GM21381 (cell line): Measurements from ENCODE around the gene OR10G7.

ENCODE experiments used
- ATAC-seq: cut with Tn5 transposase; IDR thresholded peaks from one replicate; pipeline ENCODE4 v1.9.1; 2021; ENCODE audit warnings: mild to moderate bottlenecking, moderate library complexity; ENCODE audit not compliant: unreplicated experiment

The OR10G7 gene, protein sequence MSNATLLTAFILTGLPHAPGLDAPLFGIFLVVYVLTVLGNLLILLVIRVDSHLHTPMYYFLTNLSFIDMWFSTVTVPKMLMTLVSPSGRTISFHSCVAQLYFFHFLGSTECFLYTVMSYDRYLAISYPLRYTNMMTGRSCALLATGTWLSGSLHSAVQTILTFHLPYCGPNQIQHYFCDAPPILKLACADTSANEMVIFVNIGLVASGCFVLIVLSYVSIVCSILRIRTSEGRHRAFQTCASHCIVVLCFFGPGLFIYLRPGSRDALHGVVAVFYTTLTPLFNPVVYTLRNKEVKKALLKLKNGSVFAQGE

DNA sequence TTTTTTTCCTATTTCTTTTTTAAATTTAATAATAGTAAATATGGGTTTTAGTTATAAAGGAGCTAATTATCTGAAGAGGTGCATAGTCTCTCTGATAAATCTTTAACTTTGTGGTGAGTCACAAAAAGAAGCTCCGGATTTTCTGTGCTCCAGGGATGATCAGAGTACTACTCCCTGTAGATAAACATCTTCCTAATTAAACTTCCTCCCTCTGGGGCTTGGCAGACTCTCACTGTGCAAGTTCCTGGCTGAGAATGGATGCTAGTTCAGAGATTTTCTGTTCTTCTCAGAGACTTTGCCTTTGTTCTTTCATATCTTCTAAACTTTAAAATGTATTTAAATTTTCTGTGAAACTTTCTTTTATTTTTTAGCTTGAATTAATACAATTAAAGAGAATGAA lies at the start of gene OR10G7:
Gene OR10G7 (minus strand): TSS at position 72 of the 400 bp plus-strand sequence. CDS start 2,324 bp downstream, outside the sequence.
- no peak for ATAC-seq

DNA sequence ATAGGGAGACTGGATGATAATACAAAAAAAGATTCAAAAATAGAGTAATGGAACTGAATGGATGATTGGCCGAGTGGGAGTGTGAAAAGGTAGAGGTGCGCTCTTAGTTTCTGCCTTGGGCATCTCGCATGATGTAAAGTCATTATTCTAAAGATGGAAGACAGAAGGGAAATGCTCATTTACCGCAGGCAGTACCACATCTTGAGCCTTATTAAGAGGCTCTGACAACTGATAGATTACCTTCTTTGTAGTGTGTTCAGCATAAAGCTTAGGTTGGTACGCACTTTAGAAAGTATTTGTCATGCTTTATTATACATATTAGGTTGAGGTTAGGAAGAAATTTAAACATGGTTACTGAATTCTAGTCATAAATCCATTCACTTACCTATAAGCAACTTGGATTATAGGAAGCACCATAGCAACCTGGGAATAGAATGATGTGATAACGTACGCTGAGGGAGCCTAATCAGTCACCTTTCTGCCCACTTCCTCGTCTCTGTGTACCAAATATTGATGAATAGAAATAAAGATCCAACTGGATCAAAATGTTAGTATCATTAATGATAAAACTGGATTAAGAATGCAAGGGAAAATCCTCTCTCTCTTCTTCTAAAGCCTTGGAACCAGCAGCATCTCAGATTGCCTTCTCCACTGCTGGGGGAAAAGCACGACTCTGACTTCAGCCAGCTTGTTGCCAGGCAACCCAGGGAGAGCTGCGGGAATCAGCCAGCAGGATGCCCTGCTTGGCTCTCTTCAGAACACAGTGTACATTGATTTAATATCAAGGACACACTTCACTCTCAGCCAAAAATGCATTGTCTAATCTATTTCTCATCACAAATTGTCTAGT lies 45.1 kb upstream of the OR10G7 start:
- ATAC-seq: no peak

DNA sequence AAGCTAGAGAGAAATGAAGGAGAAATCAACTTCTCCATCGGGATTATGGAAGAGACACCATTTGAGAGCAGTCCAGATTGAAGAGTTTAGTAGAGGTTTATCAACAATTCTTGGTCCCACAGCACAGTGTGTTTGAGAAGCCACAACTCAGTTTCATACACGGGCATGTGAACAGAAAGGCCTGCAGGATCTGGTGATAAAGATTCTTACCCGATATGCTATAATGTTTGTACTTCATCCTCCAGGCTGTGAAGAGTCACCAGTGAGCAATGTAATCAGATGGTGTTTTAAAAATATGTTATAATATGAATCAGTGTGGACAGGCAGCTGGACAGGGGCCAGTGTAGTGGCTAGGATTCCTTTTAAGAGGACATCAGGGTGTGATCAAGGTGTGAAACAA lies 44.5 kb upstream of the OR10G7 start:
- no peak for ATAC-seq

DNA sequence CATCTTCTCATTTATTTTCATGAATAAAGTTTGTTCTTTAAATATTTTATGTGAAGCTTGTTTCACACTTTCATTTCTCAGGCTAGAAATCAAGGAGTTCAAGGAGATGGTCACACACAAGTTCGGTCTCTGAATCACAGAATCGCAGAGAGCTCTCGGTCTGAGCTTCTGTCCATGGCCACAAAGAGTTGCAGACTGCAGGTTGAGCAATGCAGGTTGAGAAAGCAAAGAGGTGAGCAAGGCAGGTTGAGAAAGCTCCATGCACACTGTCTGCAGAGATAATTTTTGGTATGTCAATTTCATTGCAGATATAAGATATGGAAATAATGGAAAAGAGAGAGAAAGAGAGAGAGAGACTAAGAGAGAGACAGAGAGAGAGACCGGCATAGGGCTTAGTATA lies 41.2 kb upstream of the OR10G7 start:
- no peak for ATAC-seq

DNA sequence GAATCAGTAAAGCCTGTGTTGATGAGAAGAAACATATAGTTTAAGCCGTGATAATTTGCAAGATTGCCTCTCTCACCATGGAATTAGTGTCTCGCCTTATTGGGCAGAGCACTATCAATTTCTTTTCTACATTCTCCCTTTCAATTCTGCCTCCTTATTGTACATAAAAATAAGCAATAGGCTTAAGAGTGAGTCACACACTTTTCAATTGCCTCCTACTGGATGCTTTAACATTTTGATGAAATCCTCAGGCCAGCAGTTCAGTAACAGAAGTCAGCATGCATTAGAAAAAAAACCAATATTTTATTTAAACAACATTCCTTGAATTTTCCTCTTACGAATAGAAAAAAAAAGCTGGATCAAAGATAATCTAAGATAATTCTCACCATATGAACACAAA lies 40.4 kb upstream of the OR10G7 start:
- ATAC-seq: no peak

DNA sequence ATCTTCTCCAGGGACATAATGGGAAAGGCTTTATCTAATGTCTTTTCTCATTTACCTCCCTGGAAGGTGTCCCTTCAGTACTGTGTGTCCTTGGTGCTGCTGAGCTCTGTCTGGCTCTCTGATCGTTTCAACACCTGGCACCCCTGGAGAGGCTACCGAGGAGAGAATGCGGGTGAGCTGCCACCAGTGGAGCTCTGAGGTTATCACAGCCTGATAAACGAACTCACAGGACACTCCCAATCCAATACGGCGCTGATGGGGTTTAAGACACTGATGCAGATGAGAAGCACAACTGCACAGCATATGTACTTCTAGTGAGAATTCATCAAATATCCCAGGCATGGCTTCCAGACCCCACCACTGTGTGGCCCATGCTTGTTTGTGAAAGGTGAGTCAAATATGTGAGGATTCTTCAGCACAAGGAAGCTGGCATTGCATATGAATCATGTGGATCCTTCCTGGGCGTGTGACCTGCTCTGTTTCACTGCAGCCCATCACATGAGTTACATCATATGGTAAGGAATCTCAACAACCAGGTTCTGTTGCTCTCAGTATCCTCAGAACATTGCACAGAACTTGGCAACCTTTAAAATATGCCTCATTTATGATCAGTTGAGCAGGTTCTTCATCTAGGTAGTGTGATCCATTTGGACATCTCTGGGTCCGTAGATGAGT lies 39.3 kb upstream of the OR10G7 start:
- no peak for ATAC-seq

DNA sequence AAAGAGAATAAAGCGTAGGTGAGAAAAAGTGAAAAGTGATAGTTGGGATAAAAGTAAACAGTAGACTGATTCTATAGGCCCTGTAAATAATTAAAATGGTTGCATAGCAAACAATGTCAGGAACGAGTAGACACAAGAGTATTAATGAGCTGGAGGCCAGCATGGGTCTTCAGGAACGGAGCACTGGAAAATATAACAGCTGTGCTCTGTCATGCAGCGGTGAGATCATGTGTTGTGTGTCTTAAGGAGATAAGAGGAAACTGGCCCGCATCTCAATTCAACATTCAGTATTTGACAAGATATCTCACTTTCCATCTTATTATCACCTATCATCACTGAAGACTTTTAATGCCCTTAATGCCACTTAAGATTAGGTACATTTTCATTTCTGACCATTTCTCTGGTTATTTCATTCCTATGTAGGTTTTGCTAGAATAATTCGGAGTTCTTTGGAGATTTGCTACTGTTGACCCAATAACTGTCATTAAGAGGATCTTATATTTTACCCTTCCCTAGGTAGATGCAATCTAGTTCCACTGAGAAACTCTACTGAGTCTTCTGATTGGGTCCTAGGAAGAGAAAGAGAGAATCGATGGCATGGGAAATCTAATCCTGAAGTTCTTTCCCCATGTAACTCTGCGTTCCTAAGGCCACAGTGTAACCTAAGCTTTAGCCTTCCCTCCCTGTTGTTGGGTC lies 38.7 kb upstream of the OR10G7 start:
- no peak for ATAC-seq

DNA sequence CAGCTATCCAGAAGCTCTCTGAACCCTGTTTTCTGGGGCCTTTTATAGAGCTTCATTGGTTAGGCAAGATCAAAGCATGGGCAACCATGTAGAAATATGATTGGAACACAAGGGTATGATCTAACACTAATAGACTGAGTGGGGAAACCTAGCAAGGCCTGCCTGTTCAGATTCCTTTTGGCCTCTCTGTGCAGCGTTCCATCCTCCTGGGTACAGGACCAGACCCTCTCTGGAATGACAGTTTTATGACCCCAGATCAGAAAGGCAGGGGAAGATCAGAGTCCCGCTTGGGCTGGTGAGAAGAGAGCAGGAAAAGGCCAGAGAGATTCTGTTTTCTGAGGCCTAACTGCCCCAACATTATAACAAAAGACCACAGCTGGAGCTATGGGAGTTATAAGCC lies 37.5 kb upstream of the OR10G7 start:
- ATAC-seq: no peak

DNA sequence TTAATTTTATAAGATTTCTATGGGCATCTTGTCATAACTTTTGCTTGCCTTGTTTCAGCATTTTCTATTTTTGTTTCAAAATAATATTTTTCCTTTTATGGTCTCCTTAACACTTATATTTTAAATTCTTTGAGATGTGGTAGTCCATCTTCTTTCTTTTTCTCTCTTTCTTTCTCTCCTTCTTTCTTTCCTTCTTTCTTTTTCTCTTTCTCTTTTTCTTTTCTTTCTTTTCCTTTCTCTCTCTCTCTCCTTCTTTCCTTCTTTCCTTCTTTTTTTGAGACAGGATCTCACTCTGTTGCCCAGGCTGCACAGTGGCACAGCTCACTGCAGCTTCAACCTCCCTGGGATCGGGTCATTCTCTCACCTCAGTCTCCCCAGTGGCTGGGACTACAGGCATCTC lies 36.1 kb upstream of the OR10G7 start:
- no peak for ATAC-seq

DNA sequence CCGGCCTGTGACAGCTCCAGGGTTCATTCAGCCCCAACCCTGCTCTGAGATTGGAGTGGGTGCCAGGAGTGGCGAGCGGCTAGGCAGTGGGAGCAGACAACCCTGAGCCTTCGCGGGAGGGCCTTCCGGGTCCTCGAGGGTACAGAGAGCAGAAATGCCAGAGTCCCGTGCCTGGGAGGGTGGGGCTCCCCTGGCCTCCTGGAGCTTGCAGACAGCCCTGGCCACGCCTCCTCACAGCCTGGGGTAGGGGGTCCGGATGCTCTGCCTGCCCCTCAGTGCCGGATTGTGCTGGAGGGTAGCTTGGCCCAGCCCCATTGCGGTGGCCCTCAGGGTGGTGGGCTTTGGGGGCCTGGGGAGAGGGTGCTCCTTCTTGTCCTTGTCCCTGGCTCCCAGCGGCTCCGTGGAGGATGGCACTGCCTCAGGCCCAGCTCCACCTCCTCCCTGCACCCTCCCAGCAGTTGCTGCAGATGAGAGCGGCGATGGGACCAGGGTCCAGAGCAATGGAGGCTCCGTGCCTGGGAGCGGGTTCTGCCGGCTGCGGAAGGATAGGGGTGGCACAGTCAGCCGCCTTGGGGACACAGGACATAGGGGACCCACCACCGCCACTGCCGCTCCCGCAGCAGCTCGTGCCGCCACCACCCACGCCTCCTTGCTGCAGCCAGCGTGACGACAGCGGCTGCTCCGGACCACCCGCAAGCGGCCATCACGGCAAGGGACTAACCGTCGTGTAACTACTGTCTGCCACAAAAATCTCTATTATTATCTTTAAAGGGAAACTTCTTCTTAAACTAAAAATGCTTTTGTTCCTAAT lies 34.9 kb upstream of the OR10G7 start:
- ATAC-seq: peak; percentile 67

DNA sequence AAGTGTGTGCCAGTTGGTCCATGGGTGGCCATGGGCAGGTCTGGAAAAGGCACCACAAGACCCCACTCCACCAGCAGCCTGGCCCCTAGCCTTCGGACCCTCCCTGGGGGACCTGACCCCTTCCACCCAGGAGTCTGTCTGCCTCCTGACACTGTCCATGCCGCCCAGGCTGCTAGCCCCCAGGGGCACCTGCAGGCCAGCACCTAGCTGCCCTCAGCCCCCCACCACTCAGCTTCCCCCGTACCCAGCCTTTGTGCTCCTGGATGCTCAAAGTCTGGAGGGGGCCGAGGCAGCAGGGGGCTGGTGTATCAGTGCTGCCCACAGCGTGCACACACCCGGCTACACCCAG lies 34.3 kb upstream of the OR10G7 start:
- no peak for ATAC-seq

DNA sequence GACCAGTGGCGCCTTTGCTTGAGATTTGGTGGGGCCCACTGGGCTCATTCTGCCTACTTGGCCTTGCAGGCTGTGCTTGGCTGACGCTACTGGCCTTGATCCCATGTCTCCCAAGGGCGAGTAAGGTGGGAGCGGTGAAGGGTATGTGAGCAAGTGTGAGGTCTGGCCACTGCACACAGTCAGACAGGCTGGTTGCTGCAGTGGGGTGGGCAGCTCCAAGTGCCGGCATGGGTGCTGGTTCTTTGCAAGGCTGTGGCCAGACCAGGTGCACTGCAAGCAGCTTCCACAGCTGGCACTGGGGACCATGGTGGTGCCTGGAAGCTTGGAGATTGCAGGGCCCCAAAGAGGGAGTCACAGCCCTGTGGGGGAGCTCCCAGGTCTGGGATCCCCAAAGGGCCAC lies 33.4 kb upstream of the OR10G7 start:
- no peak for ATAC-seq

DNA sequence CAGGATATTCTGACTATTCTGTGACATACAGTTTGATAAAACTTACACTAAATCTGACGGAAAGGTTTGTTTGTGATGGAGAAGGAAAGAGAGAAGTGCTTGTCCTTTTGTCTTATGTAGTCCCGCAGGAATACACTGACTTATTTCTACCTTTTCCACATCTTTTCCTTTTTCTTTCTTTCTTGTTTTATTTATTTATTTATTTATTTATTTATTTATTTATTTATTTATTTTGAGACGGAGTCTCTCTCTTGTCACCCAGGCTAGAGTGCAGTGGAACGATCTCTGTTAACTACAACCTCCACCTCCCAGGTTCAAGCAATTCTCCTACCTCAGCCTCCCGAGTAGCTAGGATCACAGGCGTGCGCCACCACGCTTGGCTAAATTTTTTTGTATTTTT lies 31.0 kb upstream of the OR10G7 start:
- ATAC-seq: no peak

DNA sequence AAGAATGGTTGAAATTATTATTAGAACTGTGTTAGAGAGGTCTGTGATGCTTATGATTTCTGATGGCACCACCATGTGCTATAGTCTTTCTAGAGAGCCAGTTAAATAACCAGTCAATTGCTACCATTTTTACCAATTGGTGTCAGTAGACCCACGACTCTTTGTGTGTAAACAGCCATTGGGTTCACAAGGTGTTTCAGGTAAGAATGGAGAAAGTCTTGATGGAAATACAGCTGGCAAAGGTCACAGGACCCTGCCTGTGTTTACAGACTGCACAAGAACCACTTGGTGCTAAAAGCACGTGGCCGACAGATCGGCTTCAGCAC lies 30.5 kb upstream of the OR10G7 start:
- no peak for ATAC-seq

DNA sequence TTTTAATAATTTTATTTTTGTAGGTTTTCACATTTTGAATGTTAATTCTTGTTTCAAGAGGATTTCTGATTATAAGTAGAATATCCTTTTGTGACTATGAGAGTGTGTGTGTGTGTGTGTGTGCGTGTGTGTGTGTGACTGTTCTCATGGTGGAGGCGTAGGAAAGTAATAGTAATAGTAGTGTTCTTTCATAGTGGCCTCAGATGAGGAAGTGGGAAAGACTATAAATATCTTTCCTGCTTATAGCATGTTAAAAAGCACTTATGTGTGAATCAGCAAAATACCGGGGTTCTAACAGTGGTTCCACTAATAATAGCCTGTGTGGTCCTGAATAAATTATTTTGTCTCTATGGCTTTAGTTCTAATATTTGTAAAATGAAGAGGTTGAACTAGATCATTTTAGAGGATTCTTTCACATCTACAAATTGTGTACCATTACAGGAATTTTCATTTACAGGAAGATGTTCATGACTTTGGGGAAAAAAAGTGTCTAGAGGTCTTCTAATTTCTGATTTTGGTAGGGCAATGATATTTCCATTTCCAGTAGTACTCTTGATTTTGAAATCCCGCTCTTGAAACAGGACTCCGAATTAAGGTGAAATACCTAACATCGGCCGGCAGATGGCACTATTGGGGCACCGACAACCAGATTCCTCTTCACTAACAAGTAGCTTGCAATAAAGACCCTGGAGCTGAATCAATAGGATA lies 29.9 kb upstream of the OR10G7 start:
- ATAC-seq: peak; percentile 86

DNA sequence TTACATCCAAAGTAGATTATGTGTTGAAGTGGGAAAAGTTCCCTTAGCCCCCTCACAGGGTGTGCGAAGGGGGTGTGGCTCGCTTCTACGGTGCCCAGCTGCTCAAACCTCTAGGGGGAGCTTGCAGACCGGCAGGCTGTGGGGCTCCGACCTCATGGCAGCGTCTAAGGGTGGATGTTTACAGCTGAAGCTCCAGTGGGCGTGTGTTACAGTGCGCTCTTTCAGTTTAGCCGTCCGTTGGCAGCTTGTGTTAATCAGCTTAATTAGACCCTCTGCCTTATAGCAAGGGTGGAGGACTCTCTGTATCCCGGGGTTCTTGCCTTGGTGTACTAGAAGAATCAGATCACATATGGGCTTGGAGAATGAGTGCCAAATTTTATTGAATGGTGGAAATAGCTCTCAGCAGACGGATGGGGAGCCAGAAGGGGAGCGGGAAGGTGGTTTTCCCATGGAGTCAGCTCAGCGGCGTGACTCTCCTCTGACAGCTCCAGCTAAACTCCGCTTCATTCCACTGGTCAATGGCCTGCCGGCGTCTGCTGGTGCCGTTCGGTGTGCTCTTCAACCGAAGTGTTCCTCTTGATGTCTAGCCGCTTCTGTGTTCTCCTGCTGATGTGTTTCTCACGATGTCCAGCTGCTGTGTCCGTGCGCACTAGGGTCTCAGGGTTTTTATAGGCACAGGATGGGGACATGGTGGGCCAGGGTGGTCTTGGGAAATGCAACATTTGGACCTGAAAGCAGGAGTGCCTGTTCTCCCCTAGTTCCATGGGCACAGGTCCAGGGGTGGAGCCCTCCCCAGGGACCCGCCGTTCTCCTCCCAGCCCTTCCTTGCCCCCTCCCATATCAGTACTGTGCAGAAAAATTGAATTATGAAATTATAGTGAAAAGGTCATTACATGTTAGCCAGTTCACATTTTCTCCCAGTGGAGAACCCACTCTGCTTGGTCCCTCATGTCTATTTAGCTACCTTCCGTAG lies 28.6 kb upstream of the OR10G7 start:
- peak; percentile 61 for ATAC-seq

DNA sequence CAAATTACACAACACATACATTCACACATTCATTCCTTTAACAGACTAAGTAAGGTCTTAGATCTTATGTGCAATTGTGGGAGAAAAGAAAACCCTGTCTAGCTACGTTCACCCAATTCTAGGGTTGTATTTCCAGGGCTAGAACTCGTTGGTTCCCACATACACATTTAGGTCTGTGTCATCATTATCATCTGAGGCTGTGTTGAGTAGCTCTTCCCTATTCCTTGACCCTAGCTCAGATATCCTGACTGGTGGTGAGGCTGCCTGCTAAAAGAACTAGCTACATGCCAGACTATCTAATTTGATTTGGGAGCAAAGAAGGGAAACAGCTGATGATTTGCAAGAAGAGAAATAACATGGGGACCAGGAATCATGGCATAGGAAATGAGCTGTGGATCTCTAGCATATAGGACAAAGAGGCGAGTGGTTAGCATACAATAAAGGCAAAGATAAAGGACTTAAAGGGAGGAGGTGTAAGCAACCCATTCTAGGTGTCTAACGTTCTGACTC lies 27.5 kb upstream of the OR10G7 start:
- no peak for ATAC-seq

DNA sequence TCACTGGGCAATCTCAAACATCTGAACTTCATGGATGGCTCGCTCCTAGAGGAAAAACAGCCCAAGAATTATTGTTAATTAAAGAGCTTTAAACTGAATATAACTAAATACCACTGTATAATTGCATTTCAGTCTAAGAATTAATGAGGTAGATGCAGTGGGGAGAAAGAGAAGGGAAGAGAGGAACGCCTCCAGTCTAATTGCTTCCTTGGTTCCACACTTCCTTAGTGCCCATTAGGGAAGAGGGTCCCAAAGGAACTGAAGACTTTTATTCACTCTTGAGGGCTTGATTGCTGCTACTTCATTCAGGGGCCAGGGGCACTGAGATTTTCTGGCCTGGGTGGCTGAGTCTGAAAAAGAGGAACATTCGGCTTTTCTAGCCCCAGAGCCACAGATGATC lies 11.8 kb upstream of the OR10G7 start:
- no peak for ATAC-seq

DNA sequence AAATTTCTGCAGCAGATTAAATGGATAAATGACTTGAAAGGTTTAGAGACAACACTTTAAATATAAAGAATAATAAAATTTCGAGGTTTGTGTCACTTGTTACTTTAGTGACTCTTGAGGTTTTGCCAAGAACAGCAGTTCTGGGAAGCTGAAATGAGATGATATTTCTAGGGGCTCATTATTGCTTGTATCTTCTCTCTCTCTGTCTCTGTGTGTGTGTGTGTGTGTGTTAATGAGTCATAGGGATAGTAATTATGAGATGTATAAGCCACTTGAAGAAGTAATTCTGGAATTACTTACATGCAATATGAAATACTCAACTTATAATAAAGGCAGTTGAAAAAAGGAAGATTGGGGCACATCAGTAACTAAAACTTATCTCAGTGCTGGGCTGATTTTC lies 9.6 kb upstream of the OR10G7 start:
- no peak for ATAC-seq
